HG02981 (cell line): Measurements from ENCODE around the gene PARD6G.

Experiments
- ATAC-seq: cut with Tn5 transposase; IDR thresholded peaks from one replicate; pipeline ENCODE4 v1.9.1; 2021; ENCODE audit warnings: mild to moderate bottlenecking, moderate library complexity; ENCODE audit not compliant: unreplicated experiment

PARD6G gene

DNA sequence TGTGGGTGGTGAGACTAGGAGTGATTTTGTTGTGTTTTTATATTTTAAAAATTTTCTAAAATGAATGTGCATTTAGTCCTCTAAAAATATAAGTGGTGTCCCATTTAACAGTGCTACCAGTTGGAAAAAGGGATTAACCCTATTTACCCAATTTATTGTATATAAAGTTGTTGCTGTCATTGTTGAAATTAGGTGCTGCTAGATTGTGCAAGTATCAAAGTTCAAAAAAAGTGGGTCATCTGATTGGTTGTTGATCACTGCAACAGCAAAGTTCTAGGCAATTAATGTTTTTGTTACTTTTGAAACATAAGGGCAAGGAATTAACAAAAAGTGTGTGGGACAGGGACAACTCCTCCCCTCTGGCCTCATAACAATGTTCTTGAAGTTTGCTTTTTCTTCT lies 97.6 kb downstream of the PARD6G start:
- no peak for ATAC-seq

DNA sequence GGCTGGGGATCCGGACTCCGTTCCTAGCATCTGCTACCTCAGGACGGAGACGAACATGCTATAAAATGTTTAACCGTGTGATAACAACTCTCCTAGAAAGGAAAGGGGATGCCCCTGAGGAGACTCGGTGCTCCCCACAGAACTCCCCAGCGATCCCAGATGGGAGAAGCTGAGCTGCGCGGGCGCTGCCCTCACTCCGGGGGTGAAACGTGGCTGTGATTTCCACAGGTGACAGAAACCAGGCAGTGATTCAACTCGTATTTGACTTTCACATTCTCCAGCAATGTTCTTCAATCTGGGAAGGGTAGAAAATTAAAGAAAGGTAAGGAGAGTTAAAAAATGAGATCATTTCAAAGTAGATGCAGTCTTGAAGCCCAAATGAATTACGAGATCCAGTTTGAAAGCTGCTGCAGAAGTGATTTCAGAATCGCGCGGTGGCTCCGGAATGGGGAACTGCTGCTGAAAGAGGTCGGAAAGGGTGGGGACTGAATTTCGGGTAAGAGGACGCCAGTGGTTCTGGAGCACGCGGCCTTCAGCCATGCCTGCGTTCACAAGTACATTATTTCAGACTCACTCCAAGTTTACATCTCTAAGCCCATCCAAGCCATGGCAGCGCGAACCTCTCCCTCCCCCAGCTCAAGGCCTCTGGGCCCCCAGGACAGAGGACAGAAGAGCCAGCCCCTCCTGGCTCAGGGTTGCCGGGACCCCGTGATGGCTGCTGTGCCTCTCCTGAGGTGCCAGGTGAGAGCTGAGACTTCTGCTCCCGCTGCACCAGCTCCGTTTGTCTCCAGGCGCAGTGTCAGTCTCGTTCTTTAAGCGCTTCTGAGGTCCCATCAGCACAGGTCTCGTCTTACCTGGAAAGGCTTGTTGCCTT lies 98.8 kb downstream of the PARD6G start:
- ATAC-seq = no peak

- ATAC-seq = peak; percentile 79
These were observed 99.6 kb downstream of the PARD6G start for GRCh38 chr18:80147418-80148325.

DNA sequence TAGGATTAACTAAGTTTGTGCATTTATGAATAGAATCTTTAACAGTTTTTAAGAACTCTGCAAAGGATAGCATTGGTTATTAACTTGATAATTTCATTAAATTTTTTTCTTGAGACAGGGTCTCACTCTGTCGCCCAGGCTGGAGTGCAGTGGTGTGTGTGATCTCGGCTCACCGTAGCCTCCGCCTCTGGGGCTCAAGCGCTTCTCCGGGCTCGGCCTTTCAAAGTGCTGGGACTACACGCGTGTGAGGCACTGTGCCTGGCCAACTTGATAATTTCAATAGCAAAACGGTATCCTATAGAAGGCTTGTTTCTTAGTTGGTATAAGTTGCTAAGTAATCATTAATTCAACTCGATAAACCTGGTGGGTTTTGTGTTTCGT lies 100.3 kb downstream of the PARD6G start:
- peak; percentile 37 for ATAC-seq

- ATAC-seq = no peak
These were observed 102.0 kb downstream of the PARD6G start for GRCh38 chr18:80145196-80145804.

DNA sequence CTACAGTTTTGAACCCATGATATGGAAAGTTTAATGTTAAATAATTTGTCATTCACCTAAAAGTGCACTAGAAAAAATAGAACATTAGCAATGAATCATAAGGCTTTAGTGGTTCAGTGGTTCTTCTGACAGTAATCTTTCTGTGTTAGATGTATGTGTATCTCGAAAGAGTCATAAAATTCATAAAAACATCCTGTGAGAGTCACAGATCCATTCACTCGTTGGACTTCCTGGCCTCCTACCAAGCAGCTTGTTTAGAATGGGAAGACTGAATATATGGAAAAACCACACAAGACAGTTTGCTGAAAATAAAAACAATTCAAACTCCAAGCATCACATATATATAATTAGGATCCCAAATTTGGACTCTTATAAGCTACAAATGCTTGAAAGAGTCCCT lies 103.4 kb downstream of the PARD6G start:
- no peak for ATAC-seq

DNA sequence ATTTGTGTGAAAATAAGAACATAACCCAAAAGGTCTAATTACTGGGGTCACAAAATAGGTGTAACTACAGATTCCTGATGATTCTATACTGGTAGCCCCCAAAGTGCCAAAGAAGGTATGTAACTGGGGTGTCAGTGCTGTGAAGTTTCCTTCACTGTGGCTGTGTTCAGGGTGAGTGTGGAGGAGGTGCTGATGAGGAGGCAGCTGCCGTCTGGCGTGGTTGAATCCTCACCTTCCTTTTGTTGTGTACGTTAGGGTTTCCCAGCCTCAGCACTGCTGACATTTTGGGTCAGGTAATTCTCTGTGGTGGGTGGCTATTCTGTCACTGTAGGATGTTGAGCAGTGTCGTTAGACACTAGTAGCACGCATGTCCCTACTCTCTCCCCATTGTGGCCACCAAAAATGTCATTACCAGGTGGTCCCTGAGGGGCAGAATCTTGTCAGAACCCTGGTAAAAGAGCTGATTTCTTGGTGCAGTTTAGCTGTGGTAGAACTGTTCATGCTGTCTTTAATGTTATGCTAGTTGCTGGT lies 106.8 kb downstream of the PARD6G start:
- ATAC-seq = no peak

GRCh38 chr18:80137976-80138375 lies 109.3 kb downstream of the PARD6G start:
- no peak for ATAC-seq

DNA sequence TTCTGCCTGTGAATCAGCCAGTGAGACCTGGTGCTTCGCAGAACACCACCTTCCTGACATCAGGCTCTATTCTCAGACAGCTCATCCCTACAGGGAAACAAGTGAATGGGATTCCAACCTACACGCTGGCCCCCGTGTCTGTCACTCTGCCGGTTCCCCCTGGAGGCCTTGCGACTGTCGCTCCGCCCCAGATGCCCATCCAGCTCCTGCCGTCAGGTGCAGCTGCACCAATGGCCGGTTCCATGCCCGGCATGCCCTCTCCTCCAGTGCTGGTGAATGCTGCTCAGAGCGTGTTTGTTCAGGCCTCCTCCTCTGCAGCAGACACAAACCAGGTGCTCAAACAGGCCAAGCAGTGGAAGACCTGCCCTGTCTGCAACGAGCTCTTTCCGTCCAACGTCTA lies 110.2 kb downstream of the PARD6G start:
- no peak for ATAC-seq

DNA sequence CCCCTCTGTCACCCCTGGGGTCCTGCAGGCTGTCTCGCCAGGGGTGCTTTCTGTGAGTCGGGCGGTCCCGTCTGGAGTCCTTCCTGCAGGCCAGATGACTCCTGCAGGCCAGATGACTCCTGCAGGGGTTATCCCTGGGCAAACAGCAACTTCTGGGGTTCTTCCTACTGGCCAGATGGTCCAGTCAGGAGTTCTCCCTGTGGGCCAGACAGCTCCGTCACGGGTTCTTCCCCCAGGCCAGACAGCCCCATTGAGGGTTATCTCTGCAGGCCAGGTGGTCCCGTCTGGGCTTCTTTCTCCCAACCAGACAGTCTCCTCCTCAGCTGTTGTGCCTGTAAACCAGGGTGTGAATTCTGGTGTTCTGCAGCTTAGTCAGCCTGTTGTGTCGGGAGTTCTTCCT lies 110.6 kb downstream of the PARD6G start:
- ATAC-seq = no peak

GRCh38 chr18:80135136-80135535 lies 112.2 kb downstream of the PARD6G start:
- ATAC-seq = no peak

DNA sequence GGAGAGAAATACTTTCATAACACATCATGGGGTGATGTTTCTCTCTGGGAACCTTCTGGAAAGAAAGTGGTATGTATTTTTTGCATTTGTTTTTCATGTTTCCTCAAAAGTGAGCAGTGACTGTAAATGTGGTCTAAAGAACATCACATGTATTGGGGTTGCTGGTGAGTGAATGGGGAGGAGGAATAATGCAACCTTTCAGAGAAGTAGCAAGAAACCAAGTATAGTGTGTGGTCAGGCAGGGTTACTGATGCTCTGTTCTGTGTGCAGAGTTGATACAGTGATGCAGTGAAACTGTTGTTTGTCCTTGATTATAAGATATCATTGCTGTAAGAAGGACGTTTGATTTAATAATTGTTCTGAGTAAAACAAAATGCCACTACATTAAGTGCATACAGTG lies 114.2 kb downstream of the PARD6G start:
- ATAC-seq = no peak

- ATAC-seq = no peak
These were observed 115.0 kb downstream of the PARD6G start for GRCh38 chr18:80132180-80132812.

DNA sequence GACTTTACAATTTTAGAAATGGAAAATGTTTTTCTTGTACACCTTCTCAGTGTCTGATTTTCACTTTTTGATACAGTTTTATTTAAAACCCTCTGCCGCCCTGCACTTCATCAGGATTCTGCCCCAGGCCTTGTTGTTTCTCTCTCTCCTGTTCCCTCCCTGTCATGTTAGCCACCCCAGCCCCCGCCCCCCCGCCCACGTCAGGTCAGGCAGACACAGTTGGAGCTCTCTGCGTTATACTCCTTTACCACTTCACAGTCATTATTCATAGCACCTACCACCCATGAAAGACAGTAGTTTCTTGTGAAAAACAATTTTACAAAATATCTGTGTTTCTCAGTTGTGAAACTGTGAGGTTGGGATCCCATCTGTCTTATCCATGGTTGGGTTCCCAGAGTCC lies 116.8 kb downstream of the PARD6G start:
- no peak for ATAC-seq

GRCh38 chr18:80129672-80130367 lies 117.5 kb downstream of the PARD6G start:
- ATAC-seq = no peak

- no peak for ATAC-seq
These were observed 119.7 kb downstream of the PARD6G start for GRCh38 chr18:80127635-80128034.

GRCh38 chr18:80126797-80127196 lies 120.5 kb downstream of the PARD6G start:
- ATAC-seq = no peak

GRCh38 chr18:80124131-80124530 lies 123.2 kb downstream of the PARD6G start:
- ATAC-seq = no peak

GRCh38 chr18:80120932-80121331 lies 126.4 kb downstream of the PARD6G start:
- no peak for ATAC-seq

DNA sequence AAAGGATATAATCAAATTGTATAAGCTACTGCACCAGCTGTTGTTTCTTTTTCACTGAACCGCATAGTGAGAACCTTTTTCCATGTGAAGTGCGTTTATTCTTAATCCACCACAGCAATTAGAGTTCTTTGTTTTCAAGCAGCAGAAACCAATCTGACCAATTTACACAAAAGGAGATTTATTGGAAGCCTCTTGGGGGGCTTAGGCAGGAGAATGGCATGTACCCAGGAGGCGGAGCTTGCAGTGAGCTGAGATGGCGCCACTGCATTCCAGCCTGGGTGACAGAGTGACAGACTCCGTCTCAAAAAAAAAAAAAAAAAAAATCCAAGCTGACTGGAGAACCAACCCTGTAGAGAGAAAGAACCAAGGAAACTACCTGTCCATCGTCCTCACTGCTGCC lies 128.2 kb downstream of the PARD6G start:
- ATAC-seq = no peak
